ENCODE results near the gene PCDH9. TPM values are rescaled to one million over a fixed set of nuclear protein-coding genes. Genes with fewer than 3 reads are reported as not detected.

The PCDH9 gene
- total RNA-seq, 4 donors from 2014 or later = 2.8 to 22.4 (median 12.9) TPM

- no peak for DNase-seq
- Histone ChIP-seq H3K27me3 (no peaks in the 10 kb centered on the region), H3K36me3 (no peaks in the 10 kb centered on the region), H3K4me3 (replicated peaks in 1 of 3) (no peak overlapping the region), H3K9me3 (no peaks in the 10 kb centered on the region), H3K4me1 (no peaks in the 10 kb centered on the region), H3K27ac (no peak overlapping the region)
- TF ChIP-seq CTCF (IDR thresholded peaks at IDR 0.05) (no peak), POLR2A (IDR thresholded peaks at IDR 0.05) (no peak)
- intact Hi-C loops (cut with DNase I) = no loop called here
These were observed 799.9 kb downstream of the PCDH9 start for GRCh38 chr13:66430269-66430668.

- intact Hi-C loops (cut with DNase I) = no loop called here
- no peak overlapping the region for H3K27ac ChIP-seq
- H3K4me3 ChIP-seq (replicated peaks in 1 of 3) = no peak overlapping the region
- DNase-seq = no peak
- H3K36me3 ChIP-seq = no peaks in the 10 kb centered on the region
- H3K27me3 ChIP-seq = no peaks in the 10 kb centered on the region
- no peaks in the 10 kb centered on the region for H3K4me1 ChIP-seq
- TF ChIP-seq POLR2A (IDR thresholded peaks at IDR 0.05) = no peak
- TF ChIP-seq CTCF (IDR thresholded peaks at IDR 0.05) = no peak
- H3K9me3 ChIP-seq = no peaks in the 10 kb centered on the region
These were observed 801.0 kb downstream of the PCDH9 start for GRCh38 chr13:66429156-66429555.

- Histone ChIP-seq H3K36me3 (no peaks in the 10 kb centered on the region), H3K4me3 (replicated peaks in 1 of 3) (no peak overlapping the region), H3K4me1 (no peaks in the 10 kb centered on the region), H3K9me3 (no peaks in the 10 kb centered on the region), H3K27me3 (no peaks in the 10 kb centered on the region), H3K27ac (no peak overlapping the region)
- 90 to 92% methylated on average over 2 of the region's 2 CpGs for WGBS, 2 donors
- TF ChIP-seq POLR2A (IDR thresholded peaks at IDR 0.05) = no peak
- no peak for TF ChIP-seq CTCF (IDR thresholded peaks at IDR 0.05)
- no peak for DNase-seq
- intact Hi-C loops (cut with DNase I) = no loop called here
These were observed 802.7 kb downstream of the PCDH9 start for GRCh38 chr13:66427458-66427861.

- Histone ChIP-seq H3K27me3 (no peaks in the 10 kb centered on the region), H3K4me1 (no peaks in the 10 kb centered on the region), H3K4me3 (replicated peaks in 1 of 3) (no peak overlapping the region), H3K9me3 (no peaks in the 10 kb centered on the region), H3K36me3 (no peaks in the 10 kb centered on the region), H3K27ac (no peak overlapping the region)
- DNase-seq = no peak
- no peak for TF ChIP-seq CTCF (IDR thresholded peaks at IDR 0.05)
- no peak for TF ChIP-seq POLR2A (IDR thresholded peaks at IDR 0.05)
- intact Hi-C loops (cut with DNase I) = no loop called here
- WGBS, 2 donors = 65 to 85% methylated on average over 3 of the region's 3 CpGs
These were observed 804.4 kb downstream of the PCDH9 start for GRCh38 chr13:66425741-66426140.

GRCh38 chr13:66424422-66424821 is 805.7 kb downstream of the PCDH9 start:
- 82 to 85% methylated on average over 2 of the region's 2 CpGs for WGBS, 2 donors
- no peak for TF ChIP-seq CTCF (IDR thresholded peaks at IDR 0.05)
- TF ChIP-seq POLR2A (IDR thresholded peaks at IDR 0.05) = no peak
- H3K36me3 ChIP-seq = no peaks in the 10 kb centered on the region
- intact Hi-C loops (cut with DNase I) = no loop called here
- DNase-seq = no peak
- no peaks in the 10 kb centered on the region for H3K27me3 ChIP-seq
- no peaks in the 10 kb centered on the region for H3K9me3 ChIP-seq
- no peak overlapping the region for H3K4me3 ChIP-seq (replicated peaks in 1 of 3)
- H3K27ac ChIP-seq = no peak overlapping the region
- no peaks in the 10 kb centered on the region for H3K4me1 ChIP-seq

Data from thyroid gland (tissue), 4 donors.